Urinary bladder (tissue), 4 donors: ENCODE data around the gene BORCS5. TPM values are rescaled to one million over a fixed set of nuclear protein-coding genes. Genes with fewer than 3 reads are reported as not detected.
A peak's percentile ranks its signal among the peaks of the same experiment; 100 is the strongest.
"Not testable (repeated sequence)": the region's sequence is repeated elsewhere in the genome, so short reads cannot be mapped to it uniquely, and the experiment has no call there.

Source experiments
- DNase-seq: peaks from one replicate; pipeline ENCODE4 v3.0.0-alpha.2; 2015; ENCODE audit errors: extremely low spot score
- H3K27ac ChIP-seq: one replicate; pipeline ENCODE4 v1.5.1; 2013; ENCODE audit warnings: low read depth, mild to moderate bottlenecking, moderate library complexity
- H3K36me3 ChIP-seq: one replicate; pipeline ENCODE4 v1.6.1; 2013; ENCODE audit warnings: mild to moderate bottlenecking, moderate library complexity; ENCODE audit not compliant: insufficient read depth
- H3K4me1 ChIP-seq: one replicate; pipeline ENCODE4 v1.6.1; 2013; ENCODE audit warnings: mild to moderate bottlenecking, moderate library complexity; ENCODE audit not compliant: insufficient read depth
- H3K4me3 ChIP-seq: one replicate; pipeline ENCODE4 v1.5.1; 2013; ENCODE audit warnings: low read depth, low read length
- WGBS: extraction: QIAGEN DNeasy Blood & Tissue Kit; methylation state at CpG from one replicate; pipeline ENCODE4 v1.1.7; 2013; 5-methylcytosine and 5-hydroxymethylcytosine counted together
- polyA plus RNA-seq: library from polyadenylated mRNA; stranded (reverse); fragments of 200-250 nt; gene quantifications from one replicate; pipeline ENCODE4 v1.2.3, GENCODE V29; 2013
- total RNA-seq: library from RNA; depleted of rRNA; stranded (reverse); fragments of >200 nt; gene quantifications from one replicate; pipeline ENCODE4 v1.2.3, GENCODE V29; 2014
- donor health status: healthy with polysubstance abuse.
- donor health status: healthy.

The BORCS5 gene
- total and polyA plus RNA-seq, 2 donors = 10.8 to 19.9 TPM

- H3K4me1 ChIP-seq = no peaks in the 10 kb centered on the region
- no peaks in the 10 kb centered on the region for H3K36me3 ChIP-seq
- 96% methylated on average over 1 of the region's 1 CpG for WGBS
- H3K27ac ChIP-seq = no peak overlapping the region
- DNase-seq = no peak
- H3K4me3 ChIP-seq = no peak overlapping the region
Observed at GRCh38 chr12:12336511-12336910, 20.4 kb upstream of the BORCS5 start.

GRCh38 chr12:12338527-12339168 is 18.2 kb upstream of the BORCS5 start:
- WGBS = 81% methylated on average over 8 of the region's 8 CpGs
- H3K4me3 ChIP-seq = no peak overlapping the region
- DNase-seq = no peak
- no peak overlapping the region for H3K27ac ChIP-seq
- H3K36me3 ChIP-seq = no peaks in the 10 kb centered on the region
- no peaks in the 10 kb centered on the region for H3K4me1 ChIP-seq

- no peak within 1 kb of the TSS for H3K27ac ChIP-seq
- under 1% methylated on average over 68 of the region's 68 CpGs for WGBS
- DNase-seq = no peak
- H3K36me3 ChIP-seq = no peaks in the 10 kb centered on the region
- no peaks in the 10 kb centered on the region for H3K4me1 ChIP-seq
- peak within 1 kb of the TSS; percentile 47 for H3K4me3 ChIP-seq
Observed at GRCh38 chr12:12349711-12350665, 6.9 kb upstream of the BORCS5 start, which contains the start of gene MANSC1. Gene MANSC1, minus strand, starts transcription at chr12:12350242. Its CDS starts 6,928 bp downstream, at chr12:12343314.

- no peak overlapping the region for H3K4me3 ChIP-seq
- DNase-seq = no peak
Observed at GRCh38 chr12:12350868-12351463, 5.9 kb upstream of the BORCS5 start.

GRCh38 chr12:12351468-12352185 is 5.3 kb upstream of the BORCS5 start:
- 92% methylated on average over 19 of the region's 19 CpGs for WGBS
- H3K27ac ChIP-seq, H3K4me1 ChIP-seq, DNase-seq, H3K4me3 ChIP-seq, H3K36me3 ChIP-seq: not testable (repeated sequence)

More at GRCh38 chr12:12350868-12351463, 5.9 kb upstream of the BORCS5 start:
- 81% methylated on average over 3 of the region's 3 CpGs for WGBS
- Histone ChIP-seq H3K27ac (no peak overlapping the region), H3K4me1 (no peaks in the 10 kb centered on the region), H3K36me3 (no peaks in the 10 kb centered on the region)

GRCh38 chr12:12353276-12353675 is 3.6 kb upstream of the BORCS5 start:
- Histone ChIP-seq H3K27ac (no peak overlapping the region), H3K36me3 (no peaks in the 10 kb centered on the region), H3K4me3 (no peak overlapping the region), H3K4me1 (peaks cover 2% of the 10 kb centered on the region)
- DNase-seq = no peak
- 85% methylated on average over 1 of the region's 1 CpG for WGBS

GRCh38 chr12:12353807-12354206 is 3.1 kb upstream of the BORCS5 start:
- no peaks in the 10 kb centered on the region for H3K36me3 ChIP-seq
- H3K4me3 ChIP-seq = no peak overlapping the region
- peaks cover 2% of the 10 kb centered on the region for H3K4me1 ChIP-seq
- WGBS = 70% methylated on average over 5 of the region's 5 CpGs
- DNase-seq = no peak
- no peak overlapping the region for H3K27ac ChIP-seq

- H3K4me1 ChIP-seq = peaks cover 2% of the 10 kb centered on the region
- peak overlapping the region; percentile 93 for H3K27ac ChIP-seq
- no peaks in the 10 kb centered on the region for H3K36me3 ChIP-seq
- peak overlapping the region; percentile 69 for H3K4me3 ChIP-seq
- 40% methylated on average over 5 of the region's 5 CpGs for WGBS
- no peak for DNase-seq
Observed at GRCh38 chr12:12356467-12356895, 397 bp upstream of the BORCS5 start.

- peak overlapping the region; percentile 69 for H3K4me3 ChIP-seq
- DNase-seq = peak; percentile 45
- H3K36me3 ChIP-seq = no peaks in the 10 kb centered on the region
- WGBS = 13% methylated on average over 10 of the region's 10 CpGs
- H3K27ac ChIP-seq = peak overlapping the region; percentile 24
- peaks cover 2% of the 10 kb centered on the region for H3K4me1 ChIP-seq
Observed at GRCh38 chr12:12357719-12358461, 1.0 kb downstream of the BORCS5 start.

- H3K4me3 ChIP-seq = no peak overlapping the region
- no peak for DNase-seq
- no peak overlapping the region for H3K27ac ChIP-seq
- H3K4me1 ChIP-seq = peaks cover 2% of the 10 kb centered on the region
- no peaks in the 10 kb centered on the region for H3K36me3 ChIP-seq
- WGBS = 81% methylated on average over 4 of the region's 4 CpGs
Observed at GRCh38 chr12:12358528-12358927, 1.6 kb downstream of the BORCS5 start.

- no peak for DNase-seq
- Histone ChIP-seq H3K27ac (no peak overlapping the region), H3K4me1 (no peaks in the 10 kb centered on the region), H3K4me3 (no peak overlapping the region), H3K36me3 (no peaks in the 10 kb centered on the region)
- 97% methylated on average over 4 of the region's 4 CpGs for WGBS
Observed at GRCh38 chr12:12364787-12365445, 8.0 kb downstream of the BORCS5 start.

- no peak overlapping the region for H3K4me3 ChIP-seq
- 93% methylated on average over 5 of the region's 5 CpGs for WGBS
- no peaks in the 10 kb centered on the region for H3K4me1 ChIP-seq
- DNase-seq = no peak
- no peaks in the 10 kb centered on the region for H3K36me3 ChIP-seq
- no peak overlapping the region for H3K27ac ChIP-seq
Observed at GRCh38 chr12:12365446-12365802, 8.5 kb downstream of the BORCS5 start.
